ENCODE results near the gene CHRD. TPM values are rescaled to one million over a fixed set of nuclear protein-coding genes. Genes with fewer than 3 reads are reported as not detected.

The CHRD gene
- total RNA-seq, 2 experiments from 2014 or later = 0.22 TPM; not detected in 1

DNA sequence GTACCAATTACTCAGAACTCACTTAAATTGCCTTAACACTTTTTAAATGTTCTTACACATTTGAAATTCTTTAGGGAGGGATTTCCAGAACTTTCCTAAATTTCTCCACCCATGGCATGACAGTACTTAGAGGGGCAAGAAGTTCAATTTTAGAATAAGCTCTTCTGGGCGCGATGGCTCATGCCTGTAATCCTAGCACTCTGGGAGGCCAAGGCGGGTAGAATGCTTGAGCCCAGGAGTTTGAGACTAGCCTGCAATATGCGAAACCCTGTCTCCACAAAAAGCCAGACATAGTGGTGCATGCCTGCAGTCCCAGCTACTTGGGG is 31.8 kb upstream of the CHRD start:
- Histone ChIP-seq H3K36me3 (ENCODE audit: insufficient read depth, low read length) (peaks cover 3% of the 10 kb centered on the region), H3K27me3 (ENCODE audit: control insufficient read depth in 1 of 2, insufficient read depth in 2 of 2, low read length in 2 of 2) (no peaks in the 10 kb centered on the region), H3K4me3 (ENCODE audit: low read length) (no peak overlapping the region), H3K27ac (ENCODE audit: low read depth in 1 of 2, low read length in 2 of 2) (no peak overlapping the region), H3K4me1 (ENCODE audit: insufficient read depth, low read length) (no peaks in the 10 kb centered on the region), H3K9me3 (ENCODE audit: control insufficient read depth in 1 of 2, insufficient read depth in 1 of 2, low read length in 2 of 2) (no peaks in the 10 kb centered on the region)
- TF ChIP-seq, protein P1, sequence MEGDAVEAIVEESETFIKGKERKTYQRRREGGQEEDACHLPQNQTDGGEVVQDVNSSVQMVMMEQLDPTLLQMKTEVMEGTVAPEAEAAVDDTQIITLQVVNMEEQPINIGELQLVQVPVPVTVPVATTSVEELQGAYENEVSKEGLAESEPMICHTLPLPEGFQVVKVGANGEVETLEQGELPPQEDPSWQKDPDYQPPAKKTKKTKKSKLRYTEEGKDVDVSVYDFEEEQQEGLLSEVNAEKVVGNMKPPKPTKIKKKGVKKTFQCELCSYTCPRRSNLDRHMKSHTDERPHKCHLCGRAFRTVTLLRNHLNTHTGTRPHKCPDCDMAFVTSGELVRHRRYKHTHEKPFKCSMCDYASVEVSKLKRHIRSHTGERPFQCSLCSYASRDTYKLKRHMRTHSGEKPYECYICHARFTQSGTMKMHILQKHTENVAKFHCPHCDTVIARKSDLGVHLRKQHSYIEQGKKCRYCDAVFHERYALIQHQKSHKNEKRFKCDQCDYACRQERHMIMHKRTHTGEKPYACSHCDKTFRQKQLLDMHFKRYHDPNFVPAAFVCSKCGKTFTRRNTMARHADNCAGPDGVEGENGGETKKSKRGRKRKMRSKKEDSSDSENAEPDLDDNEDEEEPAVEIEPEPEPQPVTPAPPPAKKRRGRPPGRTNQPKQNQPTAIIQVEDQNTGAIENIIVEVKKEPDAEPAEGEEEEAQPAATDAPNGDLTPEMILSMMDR (IDR thresholded peaks at IDR 0.05) = no peak
- Mint-ChIP-seq H3K36me3 (ENCODE audit: low read depth) (peaks cover 11% of the 10 kb centered on the region), H3K9me3 (no peaks in the 10 kb centered on the region), H3K4me3 (no peak overlapping the region), H3K27me3 (no peaks in the 10 kb centered on the region), H3K27ac (no peak overlapping the region), H3K4me1 (ENCODE audit: low read depth) (no peaks in the 10 kb centered on the region)
- intact Hi-C loops (cut with DNase I, micrococcal nuclease) = no loop called here
- POLR2A ChIA-PET = interaction anchor here (0.9 to 1.4 kb wide), 2 partner anchors 14 to 16 kb away, joined by 3 read pairs; no protein-coding TSS in a partner anchor
- no peak for DNase-seq
- CTCF ChIA-PET = interaction anchor here (1.2 kb wide), 1 partner anchor 121 kb away, joined by 3 read pairs; no protein-coding TSS in a partner anchor
- ATAC-seq (ENCODE audit: poor library complexity) = no peak

GRCh38 chr3:184349563-184350470 is 30.0 kb upstream of the CHRD start:
- H3K27ac ChIP-seq (ENCODE audit: low read depth in 1 of 2, low read length in 2 of 2) = no peak overlapping the region
- no peak overlapping the region for H3K4me3 Mint-ChIP-seq

DNA sequence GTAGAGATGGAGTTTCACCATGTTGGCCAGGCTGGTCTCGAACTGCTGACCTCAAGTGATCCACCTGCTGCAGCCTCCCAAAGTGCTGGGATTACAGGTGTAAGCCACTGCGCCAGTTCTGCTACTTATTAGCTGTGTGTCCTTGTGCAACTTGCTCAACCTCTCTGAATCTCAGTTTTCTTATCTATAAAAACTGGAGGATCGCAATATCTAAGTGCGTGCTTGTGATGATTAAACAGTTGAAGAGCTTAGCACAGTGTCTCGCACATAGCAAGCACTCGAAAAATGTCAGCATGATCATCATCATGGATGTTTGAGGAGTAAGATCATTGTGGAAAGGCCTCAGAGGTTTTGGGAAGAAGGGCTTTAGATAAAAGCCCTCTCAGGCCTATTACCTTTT is 29.2 kb upstream of the CHRD start:
- no peak overlapping the region for H3K27ac ChIP-seq (ENCODE audit: low read depth in 1 of 2, low read length in 2 of 2)
- Mint-ChIP-seq H3K27ac (no peak overlapping the region), H3K9me3 (no peaks in the 10 kb centered on the region), H3K27me3 (no peaks in the 10 kb centered on the region), H3K4me3 (no peak overlapping the region), H3K4me1 (ENCODE audit: low read depth) (no peaks in the 10 kb centered on the region), H3K36me3 (ENCODE audit: low read depth) (peaks cover 1% of the 10 kb centered on the region)
- CTCF ChIA-PET = interaction anchor here (1.6 kb wide), 1 partner anchor 163 kb away, joined by 3 read pairs; no protein-coding TSS in a partner anchor
- POLR2A ChIA-PET = no interaction called here
- H3K27me3 ChIP-seq (ENCODE audit: control insufficient read depth in 1 of 2, insufficient read depth in 2 of 2, low read length in 2 of 2) = no peaks in the 10 kb centered on the region
- intact Hi-C loops (cut with DNase I, micrococcal nuclease) = loop anchor here in 1 of 2 experiments (5.0 kb wide), 1 partner anchor 192 kb away; no protein-coding TSS in a partner anchor
- H3K9me3 ChIP-seq (ENCODE audit: control insufficient read depth in 1 of 2, insufficient read depth in 1 of 2, low read length in 2 of 2) = no peaks in the 10 kb centered on the region
- no peak for ATAC-seq (ENCODE audit: poor library complexity)
- H3K4me1 ChIP-seq (ENCODE audit: insufficient read depth, low read length) = peaks cover 8% of the 10 kb centered on the region
- TF ChIP-seq, protein P1 (IDR thresholded peaks at IDR 0.05) = no peak
- H3K4me3 ChIP-seq (ENCODE audit: low read length) = no peak overlapping the region
- no peaks in the 10 kb centered on the region for H3K36me3 ChIP-seq (ENCODE audit: insufficient read depth, low read length)
- DNase-seq = no peak

More at GRCh38 chr3:184349563-184350470, 30.0 kb upstream of the CHRD start:
- TF ChIP-seq, protein P1 (IDR thresholded peaks at IDR 0.05) = no peak
- Histone ChIP-seq H3K27me3 (ENCODE audit: control insufficient read depth in 1 of 2, insufficient read depth in 2 of 2, low read length in 2 of 2) (no peaks in the 10 kb centered on the region), H3K36me3 (ENCODE audit: insufficient read depth, low read length) (no peaks in the 10 kb centered on the region), H3K4me1 (ENCODE audit: insufficient read depth, low read length) (peaks cover 8% of the 10 kb centered on the region), H3K9me3 (ENCODE audit: control insufficient read depth in 1 of 2, insufficient read depth in 1 of 2, low read length in 2 of 2) (no peaks in the 10 kb centered on the region), H3K4me3 (ENCODE audit: low read length) (no peak overlapping the region)
- Mint-ChIP-seq H3K27me3 (no peaks in the 10 kb centered on the region), H3K4me1 (ENCODE audit: low read depth) (no peaks in the 10 kb centered on the region), H3K9me3 (no peaks in the 10 kb centered on the region), H3K27ac (no peak overlapping the region), H3K36me3 (ENCODE audit: low read depth) (peaks cover 6% of the 10 kb centered on the region)
- intact Hi-C loops (cut with DNase I, micrococcal nuclease) = loop anchor here in 1 of 2 experiments (5.0 kb wide), 1 partner anchor 192 kb away; no protein-coding TSS in a partner anchor
- DNase-seq (no peak), ATAC-seq (ENCODE audit: poor library complexity) (no peak)
- CTCF ChIA-PET = no interaction called here
- POLR2A ChIA-PET = interaction anchor here (1.4 kb wide), 1 partner anchor 12 kb away, joined by 3 read pairs; no protein-coding TSS in a partner anchor
